Endothelial cell of umbilical vein (primary cell): ENCODE measurements around the gene VSX2.

Source experiments
- CTCF ChIP-seq, 2 donors: IDR thresholded peaks; 1 replicate in 1 of 2; 2 replicates in 1 of 2; pipeline ENCODE4 v1.5.1; 2011; ENCODE audit warnings: low read length in 2 of 2, mild to moderate bottlenecking in 2 of 2, moderate library complexity in 2 of 2, control low read depth in 1 of 2, inconsistent platforms in 1 of 2, low read depth in 1 of 2; ENCODE audit not compliant: insufficient read depth in 1 of 2; ENCODE audit errors: extremely low read depth in 1 of 2
- EZH2 ChIP-seq: IDR thresholded peaks from 2 replicates; pipeline ENCODE4 v1.6.1; 2012; ENCODE audit warnings: borderline replicate concordance, low read depth, mild to moderate bottlenecking, moderate library complexity, low read length, inconsistent platforms; ENCODE audit not compliant: severe bottlenecking
- FOS ChIP-seq: IDR thresholded peaks from 2 replicates; pipeline ENCODE4 v1.6.1; 2011; ENCODE audit warnings: mild to moderate bottlenecking, low read length, moderate library complexity, borderline replicate concordance; ENCODE audit not compliant: insufficient read depth
- JUN ChIP-seq: IDR thresholded peaks from 2 replicates; pipeline ENCODE4 v1.6.1; 2011; ENCODE audit warnings: borderline replicate concordance, low read depth; ENCODE audit not compliant: insufficient read length, insufficient read depth
- MAX ChIP-seq: IDR thresholded peaks from 2 replicates; pipeline ENCODE4 v1.6.1; 2011; ENCODE audit not compliant: insufficient read depth, insufficient read length
- MYC ChIP-seq: IDR thresholded peaks from one replicate; pipeline ENCODE4 v1.6.1; 2011; ENCODE audit warnings: mild to moderate bottlenecking, low read depth, low read length
- POLR2A ChIP-seq: IDR thresholded peaks from 2 replicates; pipeline ENCODE4 v1.6.1; 2012; ENCODE audit warnings: low read depth, mild to moderate bottlenecking, control low read depth, low read length
- POLR2AphosphoS5 ChIP-seq: IDR thresholded peaks from 2 replicates; pipeline ENCODE4 v1.6.1; 2012; ENCODE audit warnings: low read depth, mild to moderate bottlenecking, control low read depth, low read length, moderate library complexity; ENCODE audit not compliant: insufficient read depth

- no peak for TF ChIP-seq CTCF (IDR thresholded peaks at IDR 0.05; ENCODE audit: extremely low read depth in 1 of 2, insufficient read depth in 1 of 2, low read depth in 1 of 2, low read length in 2 of 2)
- no peak for TF ChIP-seq POLR2A
- TF ChIP-seq EZH2 = no peak
- TF ChIP-seq MAX = no peak
- TF ChIP-seq POLR2AphosphoS5 = no peak
- no peak for TF ChIP-seq JUN
- TF ChIP-seq MYC = no peak
- no peak for TF ChIP-seq FOS
Observed at GRCh38 chr14:74213907-74214803, 25.1 kb upstream of the VSX2 start.
